SKM-1 treated with dmso at 0.1 percent for 144 hours (cell line): Measurements from ENCODE around the gene GCKR.
"Not testable (repeated sequence)": the region's sequence is repeated elsewhere in the genome, so short reads cannot be mapped to it uniquely, and the experiment has no call there.

Experiments
- DNase-seq: peaks from one replicate; lab custom pipeline; 2025; ENCODE audit not compliant: unreplicated experiment; lab: John Stamatoyannopoulos, UW

GCKR gene

DNA sequence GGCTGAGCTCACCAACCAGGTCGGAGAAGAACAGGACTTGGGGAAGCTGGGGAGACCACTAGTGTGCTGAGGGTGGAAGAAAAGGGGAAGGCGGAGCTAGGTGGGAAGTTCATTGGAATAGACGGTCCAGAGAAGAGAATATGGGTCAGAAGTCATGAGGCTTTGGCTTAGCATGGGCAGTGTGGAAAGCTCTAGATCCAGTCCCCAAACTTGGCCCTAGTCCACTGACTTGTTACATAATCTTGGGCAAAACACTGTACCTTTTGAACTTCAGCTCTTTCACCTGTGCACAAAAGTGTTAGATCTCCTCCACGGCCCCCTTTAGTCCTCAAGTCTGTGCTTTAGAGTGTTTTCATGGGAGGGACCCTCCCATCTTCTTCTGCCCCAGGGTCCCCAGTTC is 10.7 kb downstream of the GCKR start:
- DNase-seq, result no peak

DNA sequence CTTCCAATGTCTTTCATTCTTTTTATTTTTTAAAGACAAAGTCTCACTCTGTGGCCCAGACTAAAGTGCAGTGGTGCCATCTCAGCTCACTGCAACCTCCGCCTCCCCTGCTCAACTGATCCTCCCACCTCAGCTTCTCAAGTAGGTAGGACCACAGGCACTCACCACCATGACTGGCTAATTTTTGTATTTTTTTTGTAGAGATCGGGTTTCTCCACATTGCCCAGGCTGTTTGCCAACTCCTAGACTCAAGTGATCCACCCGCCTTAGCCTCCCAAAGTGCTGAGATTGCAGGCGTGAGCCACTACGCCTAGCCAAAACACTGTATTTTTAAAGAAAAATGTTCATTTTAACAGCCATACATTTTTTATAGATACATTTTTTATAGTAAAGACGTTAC is 12.7 kb downstream of the GCKR start:
- DNase-seq, result no peak

DNA sequence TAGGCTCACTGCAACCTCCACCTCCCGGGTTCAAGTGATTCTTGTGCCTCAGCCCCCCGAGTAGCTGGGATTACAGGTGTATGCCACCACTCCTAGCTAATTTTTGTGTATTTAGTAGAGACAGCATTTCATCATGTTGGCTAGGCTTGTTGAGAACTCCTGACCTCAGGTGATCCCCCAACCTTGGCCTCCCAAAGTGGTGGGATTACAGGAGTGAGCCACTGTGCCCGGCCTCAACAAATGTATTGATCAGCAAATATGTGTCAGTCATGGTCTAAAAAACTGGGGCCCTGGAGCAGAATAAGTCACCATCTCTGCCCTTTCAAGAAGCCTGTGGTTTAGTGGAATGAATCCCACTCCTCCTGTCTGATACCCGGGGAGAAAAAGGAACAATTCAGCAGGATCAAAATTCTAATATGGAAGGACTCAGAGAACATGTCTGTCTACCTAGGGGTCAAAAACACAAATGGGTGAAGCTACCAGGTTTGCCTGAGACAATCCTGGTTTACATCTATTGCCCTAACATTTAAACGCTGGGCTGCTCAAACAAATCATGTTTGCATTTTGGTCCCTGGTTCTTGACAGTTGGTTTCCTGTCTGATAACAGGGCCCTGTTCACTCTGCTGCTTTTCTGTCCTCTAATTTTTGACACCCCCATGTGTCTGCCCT is 21.6 kb downstream of the GCKR start:
- no peak for DNase-seq

DNA sequence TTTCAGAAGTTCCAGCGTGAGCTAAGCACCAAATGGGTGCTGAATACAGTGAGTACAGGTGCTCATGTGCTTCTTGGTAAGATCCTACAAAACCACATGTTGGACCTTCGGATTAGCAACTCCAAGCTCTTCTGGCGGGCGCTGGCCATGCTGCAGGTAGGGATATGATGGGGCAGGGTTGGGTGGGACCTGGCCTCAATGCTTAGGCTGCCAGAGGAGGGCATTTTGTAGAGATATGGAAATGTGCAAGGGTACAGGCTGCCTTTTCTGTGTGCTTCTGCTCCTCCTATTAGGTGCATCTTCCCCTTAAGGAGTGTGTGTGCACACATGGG is 22.1 kb downstream of the GCKR start:
- DNase-seq, result no peak

DNA sequence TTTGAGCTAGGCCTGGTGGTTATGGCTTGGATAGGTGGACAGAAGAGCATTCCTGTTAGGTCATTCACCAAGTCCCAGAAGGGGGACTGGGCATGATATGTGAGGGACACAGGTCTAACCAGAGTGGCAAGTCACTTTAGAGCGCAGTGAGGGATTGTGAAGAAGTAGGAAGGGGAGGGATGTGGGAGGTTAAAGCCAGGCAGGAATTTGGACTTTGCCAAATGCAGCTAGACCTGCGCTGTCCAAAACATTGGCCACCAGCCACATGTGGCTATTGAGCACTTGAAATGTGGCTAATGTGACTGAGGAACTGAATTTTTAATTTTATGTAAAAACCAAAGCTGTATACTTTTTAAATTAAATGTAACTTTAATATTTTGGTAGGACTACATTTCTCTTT is 23.7 kb downstream of the GCKR start:
- no peak for DNase-seq

DNA sequence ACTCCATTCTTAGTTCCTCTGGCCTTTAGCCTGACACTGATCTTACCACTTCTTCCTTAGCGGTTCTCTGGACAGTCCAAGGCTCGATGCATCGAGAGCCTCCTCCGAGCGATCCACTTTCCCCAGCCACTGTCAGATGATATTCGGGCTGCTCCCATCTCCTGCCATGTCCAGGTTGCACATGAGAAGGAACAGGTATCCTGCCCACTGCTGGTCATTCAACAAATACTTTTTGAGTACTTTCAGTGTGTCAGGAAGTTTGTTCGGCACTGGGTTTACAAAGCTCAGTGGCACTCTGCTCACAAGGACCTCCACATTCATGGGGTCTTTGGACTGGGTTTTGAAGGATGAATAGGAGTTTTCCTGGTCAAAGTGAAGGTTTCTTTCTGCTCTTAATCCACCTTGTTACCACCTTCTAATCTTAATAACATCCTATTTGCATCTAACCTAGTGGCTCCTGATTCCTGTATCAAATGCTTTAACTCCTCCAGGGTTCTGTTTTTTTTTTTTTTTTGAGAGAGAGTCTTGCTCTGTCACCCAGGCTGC is 25.8 kb downstream of the GCKR start:
- no peak for DNase-seq

DNA sequence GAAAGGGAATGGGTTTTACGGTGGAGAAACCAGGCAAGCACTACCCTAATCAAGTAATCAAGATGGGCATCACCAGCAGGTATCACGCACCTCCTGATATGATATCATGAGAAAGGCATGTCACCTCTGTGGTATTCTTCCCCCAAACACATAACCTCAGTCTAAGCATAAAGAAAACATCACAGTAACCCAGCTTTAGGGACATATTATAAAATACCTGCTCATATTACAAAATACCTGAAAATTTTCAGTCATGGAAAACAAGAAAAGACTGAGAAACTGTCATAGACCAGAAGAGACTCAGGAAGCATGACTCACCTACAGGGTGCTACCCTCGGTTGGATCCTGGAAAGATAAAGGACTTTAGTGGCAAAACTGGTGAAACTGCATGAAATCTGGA is 30.5 kb downstream of the GCKR start:
- DNase-seq, result no peak

DNA sequence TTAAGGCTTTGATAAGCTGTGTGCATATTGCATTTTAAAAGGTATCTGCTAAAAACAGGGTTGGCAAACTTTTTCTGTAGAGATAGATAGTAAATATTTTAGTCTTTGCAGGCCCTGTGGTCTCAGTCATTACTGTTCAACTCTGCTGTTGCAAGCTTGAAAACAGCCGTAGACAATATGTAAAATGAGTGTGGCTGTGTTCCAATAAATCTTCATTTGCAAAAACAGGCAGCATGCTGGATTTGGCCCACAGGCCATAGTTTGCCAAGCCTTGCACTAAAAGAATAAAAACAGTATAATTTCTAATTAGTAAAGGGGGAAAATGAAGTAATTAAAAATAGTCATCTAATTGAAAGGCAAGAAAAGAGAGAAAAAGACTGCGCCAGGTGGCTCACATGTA is 35.3 kb downstream of the GCKR start:
- DNase-seq, result no peak

DNA sequence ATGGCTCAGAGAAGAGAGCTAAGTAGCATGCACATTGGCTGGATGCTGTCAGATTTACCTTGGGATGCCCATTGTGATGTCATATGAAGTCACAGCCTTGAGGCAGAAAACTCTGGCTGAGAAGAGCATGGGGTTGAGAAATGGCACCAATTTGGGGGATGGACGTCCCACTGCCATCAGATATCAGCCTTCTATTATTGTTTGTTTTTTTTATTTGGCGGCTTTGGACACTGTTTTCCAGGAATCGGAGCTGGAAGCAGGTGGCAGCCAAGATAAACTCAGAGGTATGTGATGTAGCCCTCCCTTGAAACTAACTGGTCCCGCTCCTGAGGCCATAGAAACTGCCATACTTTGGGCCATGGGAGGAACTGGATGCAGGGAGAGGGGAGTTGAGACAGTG is 40.6 kb downstream of the GCKR start:
- no peak for DNase-seq

DNA sequence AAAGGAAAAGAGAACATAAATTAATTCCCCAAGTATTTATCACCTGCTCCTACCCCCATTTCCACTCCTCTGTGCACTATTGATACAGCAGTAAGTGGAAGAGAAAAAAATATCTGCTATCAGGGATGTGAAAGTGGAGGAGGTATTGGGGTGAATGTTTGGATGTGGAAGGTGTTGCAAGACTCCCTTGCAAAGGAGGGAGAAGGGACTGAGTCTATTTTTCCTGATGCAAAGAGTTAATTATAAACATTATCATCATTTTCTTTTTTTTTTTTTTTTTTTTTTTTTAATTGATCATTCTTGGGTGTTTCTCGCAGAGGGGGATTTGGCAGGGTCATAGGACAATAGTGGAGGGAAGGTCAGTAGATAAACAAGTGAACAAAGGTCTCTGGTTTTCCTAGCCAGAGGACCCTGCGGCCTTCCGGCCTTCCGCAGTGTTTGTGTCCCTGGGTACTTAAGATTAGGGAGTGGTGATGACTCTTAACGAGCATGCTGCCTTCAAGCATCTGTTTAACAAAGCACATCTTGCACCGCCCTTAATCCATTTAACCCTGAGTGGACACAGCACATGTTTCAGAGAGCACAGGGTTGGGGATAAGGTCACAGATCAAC is 42.3 kb downstream of the GCKR start:
- DNase-seq, result not testable (repeated sequence)

DNA sequence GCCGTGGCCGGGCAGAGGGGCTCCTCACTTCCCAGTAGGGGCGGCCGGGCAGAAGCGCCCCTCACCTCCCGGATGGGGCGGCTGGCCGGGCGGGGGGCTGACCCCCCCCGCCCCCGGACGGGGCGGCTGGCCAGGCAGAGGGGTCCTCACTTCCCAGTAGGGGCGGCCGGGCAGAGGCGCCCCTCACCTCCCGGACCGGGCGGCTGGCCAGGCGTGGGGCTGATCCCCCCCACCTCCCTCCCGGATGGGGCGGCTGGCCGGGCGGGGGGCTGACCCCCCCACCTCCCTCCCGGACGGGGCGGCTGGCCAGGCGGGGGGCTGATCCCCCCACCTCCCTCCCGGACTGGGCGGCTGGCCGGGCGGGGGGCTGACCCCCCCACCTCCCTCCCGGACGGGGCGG is 43.0 kb downstream of the GCKR start:
- DNase-seq, result not testable (repeated sequence)

DNA sequence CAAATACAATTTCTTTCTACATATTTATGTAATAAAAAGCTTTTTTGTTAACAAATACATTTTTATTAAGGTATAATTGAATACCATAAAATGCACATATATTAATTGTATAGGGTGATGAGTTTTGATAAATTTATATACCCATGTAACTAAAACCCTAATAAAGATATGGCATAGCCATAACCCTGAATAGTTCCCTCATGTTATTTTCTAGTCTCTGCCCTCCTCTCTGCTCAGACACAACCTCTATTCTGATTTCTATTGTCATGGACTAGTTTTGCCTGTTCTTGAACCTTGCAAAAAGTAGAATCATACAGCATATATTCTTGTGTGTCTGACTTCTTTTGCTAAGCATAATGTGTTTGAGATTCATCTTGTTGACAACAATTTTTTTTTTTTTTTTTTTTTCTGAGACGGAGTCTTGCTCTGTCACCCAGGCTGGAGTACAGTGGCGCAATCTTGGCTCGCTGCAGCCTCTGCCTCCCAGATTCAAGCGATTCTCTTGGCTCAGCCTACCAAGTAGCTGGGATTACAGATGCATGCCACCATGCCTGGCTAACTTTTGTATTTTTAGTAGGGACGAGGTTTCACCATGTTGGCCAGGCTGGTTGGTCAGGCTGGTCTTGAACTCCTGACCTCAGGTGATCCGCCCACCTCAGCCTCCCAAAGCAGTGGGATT is 47.6 kb downstream of the GCKR start:
- no peak for DNase-seq

DNA sequence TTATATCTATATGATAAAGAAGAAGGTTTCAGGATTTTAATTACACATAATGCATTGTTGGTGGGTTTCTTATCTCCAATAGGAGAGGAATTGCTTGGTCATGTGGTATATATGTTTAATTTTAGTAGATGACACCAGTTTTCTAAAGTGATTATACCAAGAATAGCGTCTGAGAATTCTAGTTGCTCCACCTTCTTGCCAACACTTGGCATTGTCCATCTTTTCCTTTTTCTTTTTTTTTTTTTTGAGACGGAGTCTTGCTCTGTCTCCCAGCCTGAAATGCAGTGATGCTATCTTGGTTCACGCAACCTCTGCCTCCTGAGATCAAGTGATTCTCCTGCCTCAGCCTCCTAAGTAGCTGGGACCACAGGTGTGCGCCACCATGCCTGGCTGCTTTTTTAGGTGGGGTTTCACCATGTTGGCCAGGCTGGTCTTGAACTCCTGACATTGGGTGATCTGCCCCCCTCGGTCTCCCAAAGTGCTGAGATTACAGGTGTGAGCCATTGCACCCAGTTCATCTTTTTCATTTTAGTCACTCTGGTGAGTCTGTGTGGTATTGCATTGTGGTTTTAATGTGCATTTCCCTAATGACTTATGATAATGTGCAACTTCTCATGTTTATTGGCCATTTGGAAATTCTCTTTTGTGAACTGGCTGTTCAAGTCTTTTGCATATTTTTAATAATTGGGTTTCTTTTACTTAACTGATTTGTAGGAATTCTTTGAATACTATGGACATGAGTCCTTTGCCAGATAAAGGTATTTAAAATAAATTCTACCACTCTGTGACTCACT is 48.9 kb downstream of the GCKR start:
- no peak for DNase-seq

DNA sequence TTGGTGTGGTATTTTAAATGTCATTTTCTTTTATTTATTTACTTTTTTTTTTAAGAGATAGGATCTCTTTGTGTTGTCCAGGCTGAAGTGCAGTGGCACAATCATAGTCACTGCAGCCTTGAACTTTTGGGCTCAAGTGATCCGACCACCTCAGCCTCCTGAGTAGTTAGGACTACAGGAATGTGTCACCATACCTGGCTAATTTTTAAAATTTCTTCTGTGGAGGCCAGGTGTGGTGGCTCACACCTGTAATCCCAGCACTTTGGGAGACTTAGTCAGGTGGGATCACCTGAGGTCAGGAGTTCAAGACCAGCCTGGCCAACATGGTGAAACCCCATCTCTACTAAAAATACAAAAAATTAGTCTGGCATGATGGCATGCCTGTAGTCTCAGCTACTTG is 52.7 kb downstream of the GCKR start:
- no peak for DNase-seq

DNA sequence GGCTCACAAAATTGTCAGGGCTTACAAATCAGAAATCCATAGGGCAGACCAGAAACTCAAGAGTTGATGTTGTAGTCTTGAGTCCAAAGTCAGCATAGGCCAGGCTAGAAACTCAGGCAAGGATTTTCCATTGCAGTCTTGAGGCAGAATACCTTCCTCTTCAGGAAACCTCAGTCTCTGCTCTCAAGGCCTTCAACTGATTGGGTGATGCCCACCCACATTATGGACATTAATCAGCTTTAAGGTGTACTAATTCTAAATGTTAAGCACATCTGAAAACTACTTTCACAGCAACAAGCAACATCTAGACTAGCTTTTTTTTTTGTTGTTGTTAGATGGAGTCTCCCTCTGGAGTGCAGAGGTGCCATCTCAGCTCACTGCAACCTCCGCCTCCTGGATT is 54.9 kb downstream of the GCKR start:
- DNase-seq, result no peak

DNA sequence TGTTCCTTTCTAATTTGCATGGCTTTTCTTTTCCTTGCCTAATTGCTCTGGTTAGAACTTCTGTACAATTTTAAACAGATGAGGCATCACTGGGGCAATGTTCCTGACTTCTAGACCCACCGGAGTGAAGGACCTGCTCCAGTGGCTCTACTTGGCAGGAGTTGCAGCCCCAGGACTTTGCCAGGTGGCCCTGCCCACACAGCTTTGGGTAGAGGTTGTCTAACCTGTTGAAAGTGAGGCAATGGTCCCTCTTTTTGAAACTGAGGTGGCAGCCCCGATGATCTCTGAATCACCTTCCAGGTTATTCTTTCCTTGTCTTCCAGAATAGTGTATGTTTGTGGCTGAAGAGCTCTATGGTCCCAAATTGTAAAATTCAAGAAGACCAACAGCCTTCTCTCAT is 56.3 kb downstream of the GCKR start:
- no peak for DNase-seq

DNA sequence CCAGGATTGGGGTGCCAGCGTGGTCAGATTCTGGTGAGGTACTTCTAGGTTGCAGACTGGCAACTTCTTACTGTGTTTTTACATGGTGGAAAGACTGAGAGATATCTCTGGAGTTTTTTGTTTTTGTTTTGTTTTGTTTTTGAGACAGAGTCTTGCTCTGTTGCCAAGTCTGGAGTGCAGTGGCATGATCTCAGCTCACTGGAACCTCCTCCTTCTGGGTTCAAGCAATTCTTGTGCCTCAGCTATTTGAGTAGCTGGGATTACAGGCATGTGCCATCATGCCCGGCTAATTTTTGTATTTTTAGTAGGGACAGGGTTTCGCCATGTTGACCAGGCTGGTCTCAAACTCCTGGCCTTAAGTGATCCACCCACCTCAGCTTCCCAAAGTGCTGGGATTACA is 57.8 kb downstream of the GCKR start:
- DNase-seq, result not testable (repeated sequence)

DNA sequence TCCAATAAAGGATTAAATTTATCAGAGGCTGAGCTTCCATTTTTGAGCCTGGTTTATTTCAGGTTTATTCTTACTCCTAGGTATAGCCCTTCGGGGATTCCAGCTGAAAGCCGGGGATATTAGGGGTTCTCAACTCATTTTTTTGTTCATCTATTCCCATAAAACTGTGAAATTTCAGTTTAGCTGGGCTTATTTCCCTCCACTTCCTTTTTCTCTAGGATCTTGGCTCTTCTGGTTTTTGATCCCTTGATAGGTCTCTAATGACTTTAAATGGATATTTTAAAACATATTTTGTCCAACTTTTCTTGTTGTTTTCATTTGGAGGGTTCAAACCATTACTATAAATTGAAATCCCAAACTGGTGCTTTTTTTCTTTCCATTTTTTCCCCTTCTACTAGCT is 62.6 kb downstream of the GCKR start:
- no peak for DNase-seq

DNA sequence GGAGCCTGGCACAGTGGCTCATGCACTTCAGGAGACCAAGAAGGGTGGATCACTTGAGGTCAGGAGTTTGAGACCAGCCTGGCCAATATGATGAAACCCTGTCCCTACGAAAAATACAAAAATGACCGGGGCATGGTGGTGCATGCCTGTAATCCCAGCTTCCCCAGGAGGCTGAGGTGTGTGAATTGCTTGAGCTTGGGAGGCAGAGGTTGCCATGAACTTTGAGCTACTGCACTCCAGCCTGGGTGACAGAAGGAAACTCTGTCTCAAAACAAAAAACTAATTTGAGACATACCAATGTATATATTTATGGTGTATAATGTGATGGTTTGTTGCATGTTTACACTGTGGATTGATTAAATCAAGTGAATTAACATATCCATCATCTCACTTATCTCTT is 64.4 kb downstream of the GCKR start:
- DNase-seq, result no peak

DNA sequence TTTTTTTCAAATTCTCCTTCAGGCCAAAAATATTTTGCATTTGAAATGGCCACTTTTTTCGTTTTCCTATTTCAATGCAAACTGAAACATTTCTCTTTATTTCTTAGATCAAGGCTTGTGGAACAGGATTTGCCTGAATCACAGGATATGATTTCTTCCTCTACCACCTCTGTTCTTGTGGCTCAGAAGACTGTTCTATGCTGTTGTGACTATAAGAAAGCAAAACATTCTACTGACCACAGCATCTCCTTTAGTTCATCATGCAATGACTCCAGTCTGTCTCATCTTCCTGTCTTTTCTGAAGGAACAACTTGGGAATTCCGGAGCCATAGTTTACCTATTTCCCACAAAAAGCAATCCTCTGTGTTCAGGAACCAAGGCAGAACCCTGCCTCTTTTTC is 70.0 kb downstream of the GCKR start:
- no peak for DNase-seq

DNA sequence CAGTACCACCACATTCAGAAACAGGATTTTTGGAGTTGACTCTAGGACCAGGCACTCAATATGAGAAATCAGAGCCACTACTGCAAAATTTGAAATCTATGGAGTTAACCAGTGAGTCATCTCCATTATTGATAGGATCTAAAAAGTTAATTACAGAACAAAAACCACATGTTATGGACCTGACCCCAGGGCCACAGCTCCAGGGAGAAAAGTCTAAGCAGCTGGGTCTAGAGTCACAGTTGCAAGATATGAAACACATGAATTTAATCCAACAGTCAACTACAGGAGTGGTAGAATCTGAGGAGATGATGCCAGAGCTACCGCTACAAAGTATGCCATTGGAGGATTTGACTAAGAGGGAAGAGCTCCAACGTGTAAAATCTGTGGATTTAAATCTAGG is 72.8 kb downstream of the GCKR start:
- DNase-seq, result no peak

DNA sequence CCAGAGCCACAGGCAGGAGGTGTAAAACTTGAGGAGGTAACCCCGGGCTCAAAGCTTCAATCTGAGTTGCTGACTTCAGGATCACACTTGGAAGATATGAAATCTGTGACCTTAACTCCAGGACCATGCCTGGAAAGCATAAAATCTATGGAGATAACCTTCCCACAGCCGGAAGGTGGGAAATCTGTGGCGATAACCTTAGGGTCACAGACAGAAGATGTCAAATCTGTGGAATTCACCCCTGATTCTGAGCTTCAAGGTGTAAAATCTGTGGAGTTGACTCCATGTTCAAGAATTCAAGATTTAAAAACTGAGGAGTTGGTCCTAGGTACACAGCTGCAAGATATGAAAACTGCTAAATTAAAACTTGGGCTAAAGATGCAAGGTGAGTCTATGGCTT is 74.6 kb downstream of the GCKR start:
- DNase-seq, result no peak
